Measurements from ENCODE around the gene HYOU1. TPM values are rescaled to one million over a fixed set of nuclear protein-coding genes. Genes with fewer than 3 reads are reported as not detected.

Gene HYOU1
- total RNA-seq, 4 donors from 2014 or later = 46.4 to 131 (median 61.0) TPM

- in situ Hi-C loops (cut with MboI; ENCODE audit: low pct_ligation_motif_present in 1 of 4, low pct_unique_long_range_greater_than_20kb in 1 of 4, low sequenced_read_pairs in 3 of 4) (no loop called here), intact Hi-C loops (cut with DNase I; ENCODE audit: low total_unique reads) (no loop called here)
- H3K27ac ChIP-seq = no peak overlapping the region
- DNase-seq = no peak
- H3K9me3 ChIP-seq = no peaks in the 10 kb centered on the region
- H3K4me1 ChIP-seq = peaks cover 7 to 22% (median 19%) of the 10 kb centered on the region in 4 donors
- TF ChIP-seq POLR2A (IDR thresholded peaks at IDR 0.05) (no peak), POLR2AphosphoS5 (IDR thresholded peaks at IDR 0.05) (no peak), EP300 (IDR thresholded peaks at IDR 0.05; ENCODE audit: low read depth) (no peak), CTCF (IDR thresholded peaks at IDR 0.05) (no peak)
- H3K27me3 ChIP-seq = no peaks in the 10 kb centered on the region
- H3K36me3 ChIP-seq = peaks cover 0 to 43% (median 14%) of the 10 kb centered on the region in 4 donors
- 95% methylated on average over 10 of the region's 10 CpGs; no CpG with 5 or more reads in 1 of the 2 donors for WGBS, 2 donors (ENCODE audit: low coverage in 1 of 2)
- no peak overlapping the region for H3K4me3 ChIP-seq
Measured at GRCh38 chr11:119054418-119054817, 2.6 kb downstream of the HYOU1 start.

GRCh38 chr11:119052163-119052814 lies 4.7 kb downstream of the HYOU1 start:
- H3K9me3 ChIP-seq = no peaks in the 10 kb centered on the region
- H3K27me3 ChIP-seq = no peaks in the 10 kb centered on the region
- H3K4me1 ChIP-seq = peaks cover 0 to 13% (median 11%) of the 10 kb centered on the region in 4 donors
- H3K4me3 ChIP-seq = no peak overlapping the region
- H3K27ac ChIP-seq = no peak overlapping the region
- TF ChIP-seq CTCF (IDR thresholded peaks at IDR 0.05) = no peak
- TF ChIP-seq EP300 (IDR thresholded peaks at IDR 0.05; ENCODE audit: low read depth) = no peak
- TF ChIP-seq POLR2AphosphoS5 (IDR thresholded peaks at IDR 0.05) = no peak
- TF ChIP-seq POLR2A (IDR thresholded peaks at IDR 0.05) = no peak
- WGBS, 2 donors (ENCODE audit: low coverage in 1 of 2) = 86 to 92% methylated on average over 9 to 23 of the region's 23 CpGs
- DNase-seq = no peak
- peaks cover 0 to 64% (median 23%) of the 10 kb centered on the region in 4 donors for H3K36me3 ChIP-seq
- intact Hi-C loops (cut with DNase I; ENCODE audit: low total_unique reads) = no loop called here
- in situ Hi-C loops (cut with MboI; ENCODE audit: low pct_ligation_motif_present in 1 of 4, low pct_unique_long_range_greater_than_20kb in 1 of 4, low sequenced_read_pairs in 3 of 4) = no loop called here

GRCh38 chr11:119051440-119052162 lies 5.4 kb downstream of the HYOU1 start:
- intact Hi-C loops (cut with DNase I; ENCODE audit: low total_unique reads) = no loop called here
- WGBS, 2 donors (ENCODE audit: low coverage in 1 of 2) = 87% methylated on average over 7 to 17 of the region's 17 CpGs
- H3K4me1 ChIP-seq = peaks cover 0 to 13% (median 10%) of the 10 kb centered on the region in 4 donors
- no peak overlapping the region for H3K4me3 ChIP-seq
- DNase-seq = no peak
- in situ Hi-C loops (cut with MboI; ENCODE audit: low pct_ligation_motif_present in 1 of 4, low pct_unique_long_range_greater_than_20kb in 1 of 4, low sequenced_read_pairs in 3 of 4) = no loop called here
- H3K9me3 ChIP-seq = no peaks in the 10 kb centered on the region
- peaks cover 0 to 71% (median 27%) of the 10 kb centered on the region in 4 donors for H3K36me3 ChIP-seq
- H3K27me3 ChIP-seq = no peaks in the 10 kb centered on the region
- TF ChIP-seq CTCF (IDR thresholded peaks at IDR 0.05) = no peak
- TF ChIP-seq POLR2A (IDR thresholded peaks at IDR 0.05) = no peak
- TF ChIP-seq EP300 (IDR thresholded peaks at IDR 0.05; ENCODE audit: low read depth) = no peak
- no peak for TF ChIP-seq POLR2AphosphoS5 (IDR thresholded peaks at IDR 0.05)
- no peak overlapping the region for H3K27ac ChIP-seq

GRCh38 chr11:119049081-119049480 lies 7.9 kb downstream of the HYOU1 start:
- 87% methylated on average over 7 of the region's 7 CpGs; no CpG with 5 or more reads in 1 of the 2 donors for WGBS, 2 donors (ENCODE audit: low coverage in 1 of 2)
- Histone ChIP-seq H3K9me3 (no peaks in the 10 kb centered on the region), H3K36me3 (peaks cover 0 to 73% (median 28%) of the 10 kb centered on the region in 4 donors), H3K4me1 (no peaks in the 10 kb centered on the region), H3K27me3 (no peaks in the 10 kb centered on the region), H3K4me3 (no peak overlapping the region), H3K27ac (no peak overlapping the region)
- in situ Hi-C loops (cut with MboI; ENCODE audit: low pct_ligation_motif_present in 1 of 4, low pct_unique_long_range_greater_than_20kb in 1 of 4, low sequenced_read_pairs in 3 of 4) (no loop called here), intact Hi-C loops (cut with DNase I; ENCODE audit: low total_unique reads) (no loop called here)
- DNase-seq = no peak
- no peak for TF ChIP-seq POLR2AphosphoS5 (IDR thresholded peaks at IDR 0.05)
- no peak for TF ChIP-seq POLR2A (IDR thresholded peaks at IDR 0.05)
- no peak for TF ChIP-seq EP300 (IDR thresholded peaks at IDR 0.05; ENCODE audit: low read depth)
- no peak for TF ChIP-seq CTCF (IDR thresholded peaks at IDR 0.05)
